NK-92 (cell line): Measurements from ENCODE around the gene CGB3.
"Not testable (repeated sequence)": the region's sequence is repeated elsewhere in the genome, so short reads cannot be mapped to it uniquely, and the experiment has no call there.

Experiments used
- DNase-seq: peaks from one replicate; lab custom pipeline; 2025; ENCODE audit not compliant: unreplicated experiment; lab: John Stamatoyannopoulos, UW

Gene CGB3

DNA sequence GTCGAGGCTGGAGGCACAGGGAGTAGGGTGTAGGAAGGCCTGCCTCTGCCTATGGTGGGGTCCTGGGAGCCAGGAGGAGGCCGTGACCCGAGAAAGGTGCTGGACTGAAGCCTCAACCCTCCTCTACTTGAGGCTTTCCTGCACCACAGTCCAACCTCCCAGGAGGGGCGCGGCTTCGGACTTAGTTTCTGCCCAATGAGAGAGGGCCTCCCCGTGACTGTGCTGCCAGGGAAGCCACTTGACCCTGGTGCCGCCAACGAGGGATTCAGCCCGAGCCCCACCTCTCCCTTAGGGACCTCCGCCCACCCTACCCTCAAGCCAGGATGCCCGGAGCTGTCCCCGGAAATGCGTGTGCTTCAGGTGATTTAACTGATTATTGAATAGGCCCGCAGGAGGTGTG lies at the start of gene CGB3:
Gene CGB3, minus strand, starts transcription at position 101 of the 400 bp plus-strand sequence. CDS start 362 bp downstream, outside the sequence.
- not testable (repeated sequence) for DNase-seq

DNA sequence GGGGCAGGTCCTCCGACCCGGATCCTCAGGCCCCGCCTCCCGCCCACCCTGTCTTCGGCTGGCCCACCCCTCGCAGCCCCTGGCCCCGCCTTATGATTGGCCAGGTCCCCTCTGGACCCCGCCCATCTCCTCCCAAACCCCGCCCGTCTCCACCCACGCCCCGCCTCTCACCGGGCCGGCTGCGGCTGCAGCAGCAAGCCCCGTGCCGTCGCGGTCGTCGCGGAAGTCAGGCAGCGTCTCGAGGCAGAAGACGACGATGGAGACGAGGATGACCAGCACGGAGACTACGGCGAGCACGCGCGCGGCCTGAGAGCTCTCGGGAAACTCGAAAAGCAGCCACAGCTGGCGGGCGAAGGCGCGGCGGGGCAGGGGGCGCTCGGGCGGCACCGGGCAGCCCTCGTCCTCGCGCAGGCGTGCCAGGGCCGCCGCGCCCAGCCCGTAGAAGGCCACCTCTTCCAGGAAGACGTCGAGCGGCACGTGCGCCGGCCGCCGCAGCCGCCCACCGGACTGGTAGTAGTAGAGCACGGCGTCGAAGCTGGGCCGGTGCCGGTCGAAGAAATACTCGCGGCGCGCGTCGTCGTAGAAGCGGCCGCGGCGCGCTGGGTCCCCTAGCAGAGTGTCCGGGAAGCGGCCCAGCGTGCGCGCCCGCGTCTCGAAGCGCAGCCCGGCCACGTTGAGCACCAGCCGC lies 47.9 kb upstream of the CGB3 start:
- DNase-seq: no peak

DNA sequence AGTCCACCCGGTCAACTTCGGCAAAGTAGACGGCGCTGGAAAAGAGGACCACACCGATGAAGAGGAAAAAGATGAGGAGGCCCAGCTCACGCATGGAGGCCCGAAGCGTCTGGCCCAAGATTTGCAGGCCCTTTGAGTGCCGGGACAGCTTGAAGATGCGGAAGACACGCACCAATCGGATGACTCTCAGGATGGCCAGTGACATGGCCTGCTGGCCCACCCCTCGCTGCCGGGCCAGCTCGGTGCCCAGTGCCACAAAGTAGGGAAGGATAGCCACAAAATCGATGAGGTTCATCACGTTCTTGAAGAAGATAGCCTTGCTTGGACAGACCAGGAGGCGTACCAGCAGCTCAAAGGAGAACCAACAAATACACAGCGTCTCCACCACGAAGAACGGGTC lies 46.3 kb upstream of the CGB3 start:
- DNase-seq: no peak

DNA sequence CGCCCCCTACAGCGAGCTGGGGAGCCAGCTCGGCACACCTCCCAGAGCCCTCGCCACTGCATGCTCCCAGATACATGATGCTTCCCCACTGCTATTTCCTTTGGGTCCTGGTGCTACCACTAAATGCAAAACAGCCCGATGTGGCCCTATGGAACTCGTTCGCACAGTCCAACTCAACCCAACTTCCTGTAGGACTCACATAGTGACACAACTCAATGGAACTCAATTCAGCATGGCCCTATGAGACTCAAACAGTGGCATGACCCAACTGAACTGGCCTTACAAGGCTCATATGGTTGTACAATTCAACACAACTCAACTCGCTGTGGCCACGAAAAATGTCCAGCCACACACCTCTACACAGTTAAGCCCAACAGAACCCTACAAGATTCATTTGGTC lies 44.9 kb upstream of the CGB3 start:
- no peak for DNase-seq

- DNase-seq: no peak
Measured at GRCh38 chr19:49067554-49067953, 43.4 kb upstream of the CGB3 start.

- DNase-seq: no peak
Measured at GRCh38 chr19:49065905-49066512, 41.9 kb upstream of the CGB3 start.

DNA sequence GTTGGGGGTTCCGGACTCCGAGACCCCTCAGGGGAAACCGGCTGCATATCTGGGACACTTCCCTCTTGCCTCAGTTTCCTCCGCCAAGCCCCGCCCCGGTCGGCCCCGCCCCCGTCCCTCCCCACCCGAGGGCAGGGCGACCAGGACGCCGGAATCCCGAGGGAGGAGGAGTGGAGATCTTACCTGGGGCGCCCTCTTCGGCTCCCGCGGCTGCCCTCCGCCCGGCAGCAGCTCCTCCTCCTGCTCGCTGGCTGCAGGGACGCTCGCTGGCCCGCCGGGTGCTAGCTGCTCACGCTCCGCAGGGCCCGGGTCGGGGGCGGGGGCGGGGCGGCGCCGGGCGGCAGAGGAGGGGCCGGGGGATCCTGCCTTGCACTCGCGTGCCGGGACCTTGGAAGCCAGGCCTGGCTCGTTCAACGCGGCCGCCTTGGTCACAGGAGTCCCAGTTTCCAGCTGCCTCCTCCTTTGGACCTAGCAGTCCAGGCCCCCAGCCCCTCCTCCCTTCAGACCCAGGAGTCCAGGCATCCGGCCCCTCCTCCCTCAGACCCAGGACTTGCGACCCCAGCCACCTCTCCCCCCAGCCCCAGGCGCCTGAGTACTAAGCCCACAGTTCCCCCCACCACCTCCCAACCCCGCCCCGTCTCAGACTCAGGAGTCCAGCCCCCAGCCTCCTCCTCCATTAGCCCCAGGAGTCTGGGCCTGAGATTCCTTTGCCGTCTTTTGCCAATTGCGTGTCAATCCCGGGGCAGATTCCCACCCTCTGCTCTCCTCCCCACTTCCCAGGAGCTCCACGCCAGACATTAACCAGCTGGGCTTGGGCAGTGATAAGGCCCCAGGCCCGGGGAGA lies 40.9 kb upstream of the CGB3 start, which contains the start of gene NTF4:
Gene NTF4, minus strand, starts transcription at position 51 of the 844 bp plus-strand sequence. CDS start 2,821 bp downstream, outside the sequence.
- DNase-seq: no peak

DNA sequence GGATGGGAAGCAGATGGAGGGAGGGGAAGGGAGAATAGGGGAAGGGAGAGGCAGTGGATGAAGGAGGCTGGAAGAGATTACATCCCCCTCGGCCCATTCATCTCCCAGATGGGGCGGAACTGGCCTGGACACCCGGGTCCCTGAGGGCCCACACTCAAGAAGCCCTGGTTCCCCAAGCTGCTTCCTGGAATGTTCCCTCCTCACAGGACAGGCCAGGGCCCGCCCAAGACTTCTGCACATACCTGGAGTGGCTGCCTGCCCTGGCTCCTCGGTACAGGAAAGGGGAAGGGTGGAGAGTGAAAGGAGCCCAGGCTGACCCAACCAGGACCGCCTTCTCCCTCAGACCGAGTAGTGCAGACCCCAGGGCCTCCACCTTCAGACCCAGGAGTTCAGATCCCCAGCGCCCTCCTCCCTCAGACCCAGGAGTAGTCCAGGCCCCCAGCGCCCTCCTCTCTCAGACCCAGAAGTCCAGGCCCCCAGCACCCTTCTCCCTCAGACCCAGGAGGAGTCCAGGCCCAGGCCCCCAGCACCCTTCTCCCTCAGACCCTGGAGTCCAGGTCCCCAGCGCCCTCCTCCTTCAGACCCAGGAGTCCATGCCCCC lies 40.0 kb upstream of the CGB3 start:
- DNase-seq: no peak

DNA sequence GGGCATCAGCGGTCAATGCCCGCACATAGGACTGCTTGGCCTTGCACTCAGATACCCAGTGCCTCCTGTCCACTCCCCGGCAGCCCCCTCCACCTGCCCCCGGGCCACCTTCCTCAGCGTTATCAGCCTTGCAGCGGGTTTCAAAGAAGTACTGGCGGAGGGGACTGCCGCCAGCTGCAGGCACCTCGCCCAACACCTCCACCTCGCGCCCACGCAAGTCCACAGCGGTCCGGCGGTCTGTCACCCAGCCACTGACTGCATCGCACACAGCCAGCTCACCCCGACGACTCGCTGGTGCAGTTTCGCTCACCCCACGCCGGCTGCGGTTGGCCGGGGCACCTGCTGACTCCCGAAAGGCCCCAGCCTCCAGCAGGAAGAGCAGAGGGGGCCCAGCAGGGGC lies 37.3 kb upstream of the CGB3 start:
- DNase-seq: no peak

DNA sequence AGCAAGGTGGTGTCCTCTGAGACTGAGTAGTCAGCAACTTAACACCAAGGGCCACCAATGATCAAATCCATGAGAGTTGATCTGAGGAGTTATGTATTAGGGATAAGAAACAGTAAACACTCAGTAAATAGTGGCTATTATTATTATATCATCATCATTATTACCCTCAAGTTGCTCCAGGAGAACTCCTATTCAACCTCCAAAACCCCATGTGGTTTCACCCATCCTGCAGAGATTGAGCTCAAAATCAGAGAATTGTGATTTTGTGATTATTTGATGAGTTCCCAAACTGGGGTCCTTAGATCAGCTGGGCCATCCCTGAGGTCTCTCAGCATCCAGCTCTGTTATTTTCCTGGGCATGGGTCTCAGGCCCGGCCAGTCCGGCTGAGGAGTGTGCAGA lies 36.9 kb upstream of the CGB3 start:
- DNase-seq: no peak

DNA sequence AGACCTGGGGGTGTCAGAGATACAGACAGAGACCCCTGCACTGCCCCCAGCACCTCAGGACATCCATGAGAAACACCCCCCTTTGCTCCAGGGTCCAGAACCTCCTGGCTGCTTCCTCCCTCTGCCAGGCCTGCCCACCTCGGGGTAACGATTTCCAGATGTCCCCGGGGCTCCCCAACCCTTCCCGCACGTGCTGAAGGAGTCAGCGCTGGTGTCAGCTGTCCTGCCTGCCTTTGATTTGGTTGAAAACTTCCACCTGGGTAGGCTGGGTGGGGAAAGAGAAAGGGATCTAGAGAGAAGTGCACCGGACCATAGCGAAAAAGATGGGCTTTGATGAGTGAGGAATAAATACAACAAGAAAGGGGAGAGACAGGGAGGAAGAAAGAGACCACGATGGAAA lies 34.9 kb upstream of the CGB3 start:
- DNase-seq: no peak

DNA sequence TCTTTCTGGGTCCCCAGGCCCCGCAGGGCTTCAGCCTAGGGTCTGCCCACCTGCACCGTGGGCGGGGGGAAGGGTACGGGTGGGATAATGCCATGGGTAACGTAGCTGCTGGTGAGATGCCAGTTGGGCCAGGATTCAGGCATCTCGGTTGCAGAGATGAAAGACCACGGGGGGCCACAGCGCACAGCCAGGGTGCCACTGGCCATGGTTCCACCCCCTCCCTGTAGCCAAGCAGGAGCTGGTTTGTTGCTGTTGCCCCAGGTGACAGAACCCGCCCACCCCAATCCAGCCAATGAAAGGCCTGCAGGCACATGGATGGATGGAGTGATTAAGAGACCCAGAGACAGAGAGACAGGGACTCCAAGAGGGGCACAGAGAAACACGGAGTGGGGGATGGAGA lies 34.4 kb upstream of the CGB3 start:
- no peak for DNase-seq

DNA sequence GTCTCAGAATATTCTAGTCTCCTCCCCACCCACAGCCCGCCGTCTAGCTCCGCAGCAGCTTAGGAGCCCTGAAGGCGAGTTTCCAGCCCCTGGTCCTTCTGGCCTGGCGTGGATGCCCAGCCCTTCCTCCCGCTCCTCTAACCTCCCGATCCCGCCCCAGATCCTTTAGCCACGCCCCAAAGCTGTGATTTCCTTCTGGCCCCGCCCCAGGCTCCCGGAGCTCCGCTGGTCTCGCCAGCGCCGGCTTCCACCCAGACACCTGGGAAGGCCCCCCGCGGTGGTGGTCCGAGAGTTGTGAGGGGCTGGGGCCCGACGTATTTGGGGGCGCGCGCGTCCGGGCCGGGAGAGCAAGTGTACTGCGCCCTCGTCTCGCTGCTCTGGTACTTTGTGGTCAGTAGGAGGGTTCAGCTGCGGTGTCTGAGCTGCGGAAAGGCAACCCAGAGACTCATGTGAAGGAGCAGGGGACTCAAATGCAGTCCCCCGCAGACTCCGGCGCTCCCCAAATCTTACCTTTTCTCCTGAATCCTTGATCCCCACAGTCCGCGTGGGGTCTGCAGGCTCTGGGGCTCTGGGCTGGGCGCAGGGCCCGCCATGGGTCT lies 33.6 kb upstream of the CGB3 start, which contains the start of gene CGB7:
Gene CGB7, minus strand, starts transcription at position 114 of the 599 bp plus-strand sequence. CDS start 2,374 bp downstream, outside the sequence.
- no peak for DNase-seq

- DNase-seq: not testable (repeated sequence)
Measured at GRCh38 chr19:49056902-49057596, 32.9 kb upstream of the CGB3 start.

- DNase-seq: no peak
Measured at GRCh38 chr19:49056101-49056901, 32.2 kb upstream of the CGB3 start.

- not testable (repeated sequence) for DNase-seq
Measured at GRCh38 chr19:49050376-49051033, 26.4 kb upstream of the CGB3 start.

- not testable (repeated sequence) for DNase-seq
Measured at GRCh38 chr19:49049834-49050233, 25.7 kb upstream of the CGB3 start.

GRCh38 chr19:49049011-49049410 lies 24.9 kb upstream of the CGB3 start, which contains the start of gene CGB8:
Gene CGB8, minus strand, starts transcription at chr19:49049111. Its CDS starts 372 bp downstream, at chr19:49048739.
- not testable (repeated sequence) for DNase-seq

DNA sequence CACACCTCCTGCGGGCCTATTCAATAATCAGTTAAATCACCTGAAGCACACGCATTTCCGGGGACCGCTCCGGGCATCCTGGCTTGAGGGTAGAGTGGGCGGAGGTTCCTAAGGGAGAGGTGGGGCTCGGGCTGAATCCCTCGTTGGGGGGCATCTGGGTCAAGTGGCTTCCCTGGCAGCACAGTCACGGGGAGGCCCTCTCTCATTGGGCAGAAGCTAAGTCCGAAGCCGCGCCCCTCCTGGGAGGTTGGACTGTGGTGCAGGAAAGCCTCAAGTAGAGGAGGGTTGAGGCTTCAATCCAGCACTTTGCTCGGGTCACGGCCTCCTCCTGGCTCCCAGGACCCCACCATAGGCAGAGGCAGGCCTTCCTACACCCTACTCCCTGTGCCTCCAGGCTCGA lies 19.4 kb upstream of the CGB3 start, which contains the start of gene CGB5:
Gene CGB5, plus strand, starts transcription at position 301 of the 400 bp plus-strand sequence. CDS start 362 bp downstream, outside the sequence.
- not testable (repeated sequence) for DNase-seq
